Measurements from ENCODE around the gene OR1M1. TPM values are rescaled to one million over a fixed set of nuclear protein-coding genes. Genes with fewer than 3 reads are reported as not detected.
"Not testable (repeated sequence)": the region's sequence is repeated elsewhere in the genome, so short reads cannot be mapped to it uniquely, and the experiment has no call there.

OR1M1 gene
- total and polyA plus RNA-seq, 9 of the 15 experiments (the other 6 are each of a cell fraction or from before 2014, with no cell fraction given): not detected

GRCh38 chr19:9053674-9054073 is 33.2 kb upstream of the OR1M1 start:
- H3K4me3 ChIP-seq; BruUV-seq (replicated peaks); H3K9ac ChIP-seq (ENCODE audit: insufficient read depth in 1 of 2, low read depth in 2 of 2, low read length in 2 of 2); H3K79me2 ChIP-seq (ENCODE audit: control insufficient read depth, insufficient read depth, low read length); DNase-seq (ENCODE audit: extremely low read depth in 1 of 4, low spot score in 3 of 4); H3K36me3 ChIP-seq (ENCODE audit: control insufficient read depth, insufficient read depth, low read length); H2AFZ ChIP-seq (ENCODE audit: low read depth, low read length); H3K4me1 ChIP-seq (replicated peaks in 1 of 2; ENCODE audit: control insufficient read depth in 2 of 2, insufficient read depth in 2 of 2, low read length in 2 of 2); ATAC-seq; H3K4me2 ChIP-seq (ENCODE audit: insufficient read depth, low read length); intact Hi-C loops (cut with micrococcal nuclease); H4K20me1 ChIP-seq (replicated peaks; ENCODE audit: control insufficient read depth, insufficient read depth, low read length); H3K9me3 ChIP-seq (replicated peaks; ENCODE audit: control insufficient read depth, insufficient read depth, low read depth, low read length); H3K27me3 ChIP-seq (ENCODE audit: control insufficient read depth in 2 of 2, insufficient read depth in 2 of 2, low read length in 2 of 2); CTCF ChIA-PET (ENCODE audit: low intra/inter-chr PET ratio); in situ Hi-C loops (cut with MboI); H3K27ac ChIP-seq (ENCODE audit: extremely low read depth, low read depth, low read length); FAIRE-seq; H3K9me1 ChIP-seq (ENCODE audit: control insufficient read depth, insufficient read depth, low read length): not testable (repeated sequence)
- WGBS (ENCODE audit: insufficient coverage, low coverage, missing lambda C conversion rate): 44% methylated on average over 6 of the region's 6 CpGs
- TF ChIP-seq SRF (CRISPR knock-in tag; IDR thresholded peaks at IDR 0.05) (peak in 1 of 2 experiments; percentile 32; a peak in 1 of 4 replicates), ASH1L (IDR thresholded peaks at IDR 0.05; ENCODE audit: borderline replicate concordance, low read depth, partially characterized antibody) (peak; percentile 20), NFYB (IDR thresholded peaks at IDR 0.05; ENCODE audit: extremely low read depth, insufficient read length) (peak; percentile 78)
- POLR2A ChIA-PET: interaction anchor here (0.7 kb wide), 1 partner anchor 9 kb away, joined by 3 read pairs; no protein-coding TSS in a partner anchor

GRCh38 chr19:9054207-9054606 is 32.7 kb upstream of the OR1M1 start:
- intact Hi-C loops (cut with micrococcal nuclease): no loop called here

More at GRCh38 chr19:9054207-9054606, 32.7 kb upstream of the OR1M1 start:
- no peaks in the 10 kb centered on the region for H3K9me3 ChIP-seq (replicated peaks; ENCODE audit: control insufficient read depth, insufficient read depth, low read depth, low read length)
- DNase-seq (ENCODE audit: extremely low read depth in 1 of 4, low spot score in 3 of 4) (no peak), FAIRE-seq (no peak), ATAC-seq (no peak)
- TF ChIP-seq CBX2 (IDR thresholded peaks at IDR 0.05; ENCODE audit: insufficient read depth, low read length, poor library complexity, severe bottlenecking) (no peak), SMARCA4 (IDR thresholded peaks at IDR 0.05) (no peak), PRDM10 (IDR thresholded peaks at IDR 0.05; ENCODE audit: partially characterized antibody) (peak; percentile 93)
- H3K27me3 ChIP-seq (ENCODE audit: control insufficient read depth in 2 of 2, insufficient read depth in 2 of 2, low read length in 2 of 2): peaks cover 0 to 6% of the 10 kb centered on the region in 2 experiments; a peak in 1 of 5 replicates
- POLR2A ChIA-PET: interaction anchor here (1.2 kb wide), 1 partner anchor 9 kb away, joined by 3 read pairs; no protein-coding TSS in a partner anchor
- H3K4me2 ChIP-seq (ENCODE audit: insufficient read depth, low read length): no peak overlapping the region
- no peak overlapping the region for H2AFZ ChIP-seq (ENCODE audit: low read depth, low read length)
- in situ Hi-C loops (cut with MboI): no loop called here
- no peaks in the 10 kb centered on the region for H3K36me3 ChIP-seq (ENCODE audit: control insufficient read depth, insufficient read depth, low read length)
- H4K20me1 ChIP-seq (replicated peaks; ENCODE audit: control insufficient read depth, insufficient read depth, low read length): no peaks in the 10 kb centered on the region
- H3K4me3 ChIP-seq: no peak overlapping the region
- no TSS peak for BruUV-seq (replicated peaks)
- peaks cover 0 to 1% of the 10 kb centered on the region in 2 experiments; a peak in 1 of 5 replicates for H3K4me1 ChIP-seq (replicated peaks in 1 of 2; ENCODE audit: control insufficient read depth in 2 of 2, insufficient read depth in 2 of 2, low read length in 2 of 2)
- CTCF ChIA-PET (ENCODE audit: low intra/inter-chr PET ratio): no interaction called here
- WGBS (ENCODE audit: insufficient coverage, low coverage, missing lambda C conversion rate): 13% methylated on average over 7 of the region's 8 CpGs
- no peak overlapping the region for H3K27ac ChIP-seq (ENCODE audit: extremely low read depth, low read depth, low read length)
- H3K79me2 ChIP-seq (ENCODE audit: control insufficient read depth, insufficient read depth, low read length): no peaks in the 10 kb centered on the region
- H3K9me1 ChIP-seq (ENCODE audit: control insufficient read depth, insufficient read depth, low read length): no peaks in the 10 kb centered on the region
- no peak overlapping the region for H3K9ac ChIP-seq (ENCODE audit: insufficient read depth in 1 of 2, low read depth in 2 of 2, low read length in 2 of 2)

All from K562 (cell line).